ENCODE data around the gene MCM6. TPM values are rescaled to one million over a fixed set of nuclear protein-coding genes. Genes with fewer than 3 reads are reported as not detected.

Gene MCM6
- total RNA-seq, 1 experiment from 2014 or later, result 84.8 TPM

DNA sequence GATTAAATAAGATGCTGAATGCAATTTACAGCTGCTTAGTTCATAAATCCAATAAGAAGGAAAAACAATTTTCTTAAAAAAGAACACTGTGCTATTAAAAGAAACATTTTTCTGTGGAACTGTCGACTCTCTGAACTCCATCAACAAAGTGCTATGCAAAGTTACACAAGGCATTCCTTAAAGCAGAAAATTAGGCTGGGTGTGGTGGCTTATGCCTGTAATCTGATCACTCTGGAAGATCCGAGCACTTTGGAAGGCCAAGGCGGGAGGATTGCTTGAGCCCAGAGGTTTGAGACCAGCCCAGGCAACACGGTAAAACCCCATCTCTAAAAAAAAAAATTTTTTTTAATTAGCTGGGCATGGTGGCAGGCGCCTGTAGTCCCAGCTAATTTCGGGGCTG is 13.0 kb downstream of the MCM6 start:
- H3K4me2 ChIP-seq (ENCODE audit: low read length), result no peak overlapping the region
- no peaks in the 10 kb centered on the region for H3K4me1 ChIP-seq (ENCODE audit: control insufficient read depth in 1 of 2, insufficient read depth in 2 of 2, low read length in 2 of 2)
- ATAC-seq (no peak), DNase-seq (ENCODE audit: low read depth, low spot score) (no peak)
- H4K20me1 ChIP-seq (ENCODE audit: insufficient read depth), result no peaks in the 10 kb centered on the region; the same call in 1 of the 2 replicates
- no peak overlapping the region for H3K4me3 ChIP-seq (replicated peaks in 1 of 2; ENCODE audit: low read depth in 1 of 2, low read length in 2 of 2)
- no peaks in the 10 kb centered on the region for H3K9me2 ChIP-seq (ENCODE audit: insufficient read depth)
- H2AFZ ChIP-seq (ENCODE audit: low read depth, low read length, poor library complexity, severe bottlenecking), result no peak overlapping the region
- intact Hi-C loops (cut with micrococcal nuclease), result no loop called here
- BruUV-seq (replicated peaks), result no TSS peak
- no peak overlapping the region for H3K9ac ChIP-seq (ENCODE audit: low read length)
- ChIA-PET POLR2A (no interaction called here), CTCF (no interaction called here), RAD21 (ENCODE audit: low non-redundant PET in 1 of 2, low total read pairs in 2 of 2, uncharacterized antibody in 2 of 2, unreplicated experiment in 2 of 2) (no interaction called here)
- H3K27me3 ChIP-seq (ENCODE audit: insufficient read depth, low read length), result no peaks in the 10 kb centered on the region
- no peak for TF ChIP-seq JUND (IDR thresholded peaks at IDR 0.05)
- no peak for TF ChIP-seq EZH2phosphoT487 (IDR thresholded peaks at IDR 0.05; ENCODE audit: borderline replicate concordance)
- H3K9me3 ChIP-seq (ENCODE audit: control insufficient read depth in 1 of 2, insufficient read depth in 1 of 2, low read depth in 1 of 2, low read length in 2 of 2), result no peaks in the 10 kb centered on the region
- peaks cover 51 to 58% of the 10 kb centered on the region in 2 experiments for H3K36me3 ChIP-seq (ENCODE audit: control insufficient read depth in 1 of 2, insufficient read depth in 2 of 2, low read length in 2 of 2)
- H3K79me2 ChIP-seq (ENCODE audit: insufficient read depth, low read length), result peaks cover 25% of the 10 kb centered on the region
- H3K27ac ChIP-seq (ENCODE audit: low read depth, low read length), result no peak overlapping the region

DNA sequence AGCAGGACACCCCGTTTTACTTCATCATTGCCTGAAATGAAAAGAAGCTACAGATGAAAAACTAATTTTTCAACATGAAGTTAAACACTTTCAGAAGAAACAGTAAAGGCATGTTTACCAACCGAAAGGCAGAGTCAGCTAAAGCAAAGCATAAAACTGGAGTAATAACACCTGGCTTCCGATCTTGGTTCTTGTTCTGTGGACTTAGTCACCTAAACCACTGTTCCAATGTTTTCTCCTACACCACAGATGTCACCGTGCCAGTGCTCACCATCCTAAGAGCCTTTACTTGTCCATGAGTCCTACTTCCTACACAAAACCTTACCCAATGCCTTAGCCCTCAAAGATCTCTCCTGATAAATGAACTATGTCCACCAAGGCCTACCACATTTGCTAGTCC is 13.5 kb downstream of the MCM6 start:
- intact Hi-C loops (cut with micrococcal nuclease), result no loop called here
- BruUV-seq (replicated peaks), result no TSS peak
- Histone ChIP-seq H3K27me3 (ENCODE audit: insufficient read depth, low read length) (no peaks in the 10 kb centered on the region), H3K27ac (ENCODE audit: low read depth, low read length) (no peak overlapping the region), H4K20me1 (ENCODE audit: insufficient read depth) (no peaks in the 10 kb centered on the region; the same call in 1 of the 2 replicates), H3K4me3 (replicated peaks in 1 of 2; ENCODE audit: low read depth in 1 of 2, low read length in 2 of 2) (no peak overlapping the region), H3K9ac (ENCODE audit: low read length) (no peak overlapping the region), H3K4me2 (ENCODE audit: low read length) (no peak overlapping the region), H3K36me3 (ENCODE audit: control insufficient read depth in 1 of 2, insufficient read depth in 2 of 2, low read length in 2 of 2) (peaks cover 50 to 57% of the 10 kb centered on the region in 2 experiments), H3K79me2 (ENCODE audit: insufficient read depth, low read length) (peaks cover 25% of the 10 kb centered on the region), H3K9me3 (ENCODE audit: control insufficient read depth in 1 of 2, insufficient read depth in 1 of 2, low read depth in 1 of 2, low read length in 2 of 2) (no peaks in the 10 kb centered on the region), H2AFZ (ENCODE audit: low read depth, low read length, poor library complexity, severe bottlenecking) (no peak overlapping the region), H3K9me2 (ENCODE audit: insufficient read depth) (no peaks in the 10 kb centered on the region), H3K4me1 (ENCODE audit: control insufficient read depth in 1 of 2, insufficient read depth in 2 of 2, low read length in 2 of 2) (no peaks in the 10 kb centered on the region)
- ATAC-seq, result no peak
- DNase-seq (ENCODE audit: low read depth, low spot score), result no peak
- ChIA-PET CTCF (no interaction called here), RAD21 (ENCODE audit: low non-redundant PET in 1 of 2, low total read pairs in 2 of 2, uncharacterized antibody in 2 of 2, unreplicated experiment in 2 of 2) (no interaction called here), POLR2A (no interaction called here)
- TF ChIP-seq, protein P1, sequence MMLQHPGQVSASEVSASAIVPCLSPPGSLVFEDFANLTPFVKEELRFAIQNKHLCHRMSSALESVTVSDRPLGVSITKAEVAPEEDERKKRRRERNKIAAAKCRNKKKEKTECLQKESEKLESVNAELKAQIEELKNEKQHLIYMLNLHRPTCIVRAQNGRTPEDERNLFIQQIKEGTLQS (IDR thresholded peaks at IDR 0.05), result no peak
- TF ChIP-seq EZH2phosphoT487 (IDR thresholded peaks at IDR 0.05; ENCODE audit: borderline replicate concordance), result no peak
- TF ChIP-seq, protein P2, sequence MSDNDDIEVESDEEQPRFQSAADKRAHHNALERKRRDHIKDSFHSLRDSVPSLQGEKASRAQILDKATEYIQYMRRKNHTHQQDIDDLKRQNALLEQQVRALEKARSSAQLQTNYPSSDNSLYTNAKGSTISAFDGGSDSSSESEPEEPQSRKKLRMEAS (IDR thresholded peaks at IDR 0.05), result no peak
- TF ChIP-seq CEBPB (IDR thresholded peaks at IDR 0.05; ENCODE audit: low read depth), result no peak
- TF ChIP-seq, protein P3, sequence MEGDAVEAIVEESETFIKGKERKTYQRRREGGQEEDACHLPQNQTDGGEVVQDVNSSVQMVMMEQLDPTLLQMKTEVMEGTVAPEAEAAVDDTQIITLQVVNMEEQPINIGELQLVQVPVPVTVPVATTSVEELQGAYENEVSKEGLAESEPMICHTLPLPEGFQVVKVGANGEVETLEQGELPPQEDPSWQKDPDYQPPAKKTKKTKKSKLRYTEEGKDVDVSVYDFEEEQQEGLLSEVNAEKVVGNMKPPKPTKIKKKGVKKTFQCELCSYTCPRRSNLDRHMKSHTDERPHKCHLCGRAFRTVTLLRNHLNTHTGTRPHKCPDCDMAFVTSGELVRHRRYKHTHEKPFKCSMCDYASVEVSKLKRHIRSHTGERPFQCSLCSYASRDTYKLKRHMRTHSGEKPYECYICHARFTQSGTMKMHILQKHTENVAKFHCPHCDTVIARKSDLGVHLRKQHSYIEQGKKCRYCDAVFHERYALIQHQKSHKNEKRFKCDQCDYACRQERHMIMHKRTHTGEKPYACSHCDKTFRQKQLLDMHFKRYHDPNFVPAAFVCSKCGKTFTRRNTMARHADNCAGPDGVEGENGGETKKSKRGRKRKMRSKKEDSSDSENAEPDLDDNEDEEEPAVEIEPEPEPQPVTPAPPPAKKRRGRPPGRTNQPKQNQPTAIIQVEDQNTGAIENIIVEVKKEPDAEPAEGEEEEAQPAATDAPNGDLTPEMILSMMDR (IDR thresholded peaks at IDR 0.05 in 2 of 3, conservative IDR thresholded peaks at IDR 0.05 in 1 of 3; ENCODE audit: borderline replicate concordance in 1 of 3, insufficient read depth in 1 of 3, low read depth in 2 of 3, low read length in 2 of 3), result no peak

Measured in HCT116 (cell line).